Measurements from ENCODE around the gene ERBIN. TPM values are rescaled to one million over a fixed set of nuclear protein-coding genes. Genes with fewer than 3 reads are reported as not detected.

ERBIN gene
- polyA plus RNA-seq, 1 of the 3 experiments (the other 2 are of a cell fraction) = 10.3 TPM

- TF ChIP-seq RFX5 (IDR thresholded peaks at IDR 0.05; ENCODE audit: low read length) = no peak
- TF ChIP-seq, protein P1, sequence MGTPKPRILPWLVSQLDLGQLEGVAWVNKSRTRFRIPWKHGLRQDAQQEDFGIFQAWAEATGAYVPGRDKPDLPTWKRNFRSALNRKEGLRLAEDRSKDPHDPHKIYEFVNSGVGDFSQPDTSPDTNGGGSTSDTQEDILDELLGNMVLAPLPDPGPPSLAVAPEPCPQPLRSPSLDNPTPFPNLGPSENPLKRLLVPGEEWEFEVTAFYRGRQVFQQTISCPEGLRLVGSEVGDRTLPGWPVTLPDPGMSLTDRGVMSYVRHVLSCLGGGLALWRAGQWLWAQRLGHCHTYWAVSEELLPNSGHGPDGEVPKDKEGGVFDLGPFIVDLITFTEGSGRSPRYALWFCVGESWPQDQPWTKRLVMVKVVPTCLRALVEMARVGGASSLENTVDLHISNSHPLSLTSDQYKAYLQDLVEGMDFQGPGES (IDR thresholded peaks at IDR 0.05; ENCODE audit: low read depth, low read length) = no peak
- no peak for TF ChIP-seq USF2 (IDR thresholded peaks at IDR 0.05; ENCODE audit: borderline replicate concordance, low read depth, low read length)
- no peak for TF ChIP-seq ELF1 (IDR thresholded peaks at IDR 0.05)
- no peak for TF ChIP-seq GABPA (IDR thresholded peaks at IDR 0.05; ENCODE audit: low read depth)
- TF ChIP-seq RAD21 (IDR thresholded peaks at IDR 0.05; ENCODE audit: low read length) = no peak
- no peak for TF ChIP-seq FOXM1 (IDR thresholded peaks at IDR 0.05; ENCODE audit: low read depth)
- H3K79me2 ChIP-seq (ENCODE audit: insufficient read depth) = no peaks in the 10 kb centered on the region
- POLR2A ChIA-PET = no interaction called here
These were observed 42.9 kb upstream of the ERBIN start for GRCh38 chr5:65883461-65883860.

GRCh38 chr5:65886387-65886786 lies 40.0 kb upstream of the ERBIN start:
- Histone ChIP-seq H3K4me3 (ENCODE audit: low read depth in 2 of 2, low read length in 1 of 2) (no peak overlapping the region), H3K9me2 (no peaks in the 10 kb centered on the region), H3K9ac (no peak overlapping the region), H3K27ac (ENCODE audit: low read depth in 2 of 2, low read length in 1 of 2) (no peak overlapping the region), H3K4me1 (ENCODE audit: control insufficient read depth in 1 of 2, insufficient read depth in 2 of 2, low read depth in 1 of 2, low read length in 1 of 2) (peaks cover 0 to 9% of the 10 kb centered on the region in 2 experiments; a peak in 1 of 4 replicates), H4K20me1 (ENCODE audit: insufficient read depth) (no peaks in the 10 kb centered on the region), H3F3A (replicated peaks; ENCODE audit: insufficient read depth) (no peaks in the 10 kb centered on the region), H2AFZ (ENCODE audit: low read depth) (peak overlapping the region; percentile 63; the same call in 1 of the 2 replicates), H3K36me3 (replicated peaks in 1 of 2; ENCODE audit: control insufficient read depth in 1 of 2, insufficient read depth in 2 of 2, low read length in 1 of 2) (no peaks in the 10 kb centered on the region), H3K27me3 (ENCODE audit: insufficient read depth) (no peaks in the 10 kb centered on the region), H3K9me3 (no peaks in the 10 kb centered on the region), H3K79me2 (ENCODE audit: insufficient read depth) (no peaks in the 10 kb centered on the region), H3K4me2 (no peak overlapping the region)
- WGBS (ENCODE audit: low lambda C conversion rate) = 75% methylated on average over 7 of the region's 7 CpGs
- no peak for DNase-seq
- CTCF ChIA-PET = interaction anchor here (0.9 kb wide), 1 partner anchor 10 kb away, joined by 3 read pairs; no protein-coding TSS in a partner anchor
- TF ChIP-seq RFX5 (IDR thresholded peaks at IDR 0.05; ENCODE audit: low read length) (no peak), RAD21 (IDR thresholded peaks at IDR 0.05; ENCODE audit: low read length) (no peak), TAF1 (IDR thresholded peaks at IDR 0.05; ENCODE audit: borderline replicate concordance, low read depth, low read length) (no peak), NFIC (IDR thresholded peaks at IDR 0.05; ENCODE audit: borderline replicate concordance) (no peak), TEAD4 (IDR thresholded peaks at IDR 0.05; ENCODE audit: borderline replicate concordance, insufficient read depth) (no peak), REST (IDR thresholded peaks at IDR 0.05; ENCODE audit: low read depth, low read length) (no peak), USF2 (IDR thresholded peaks at IDR 0.05; ENCODE audit: borderline replicate concordance, low read depth, low read length) (no peak), JUND (IDR thresholded peaks at IDR 0.05) (no peak), NRF1 (IDR thresholded peaks at IDR 0.05; ENCODE audit: low read depth, low read length) (no peak), EZH2phosphoT487 (IDR thresholded peaks at IDR 0.05; ENCODE audit: borderline replicate concordance, low read depth) (no peak)
- TF ChIP-seq, protein P2, sequence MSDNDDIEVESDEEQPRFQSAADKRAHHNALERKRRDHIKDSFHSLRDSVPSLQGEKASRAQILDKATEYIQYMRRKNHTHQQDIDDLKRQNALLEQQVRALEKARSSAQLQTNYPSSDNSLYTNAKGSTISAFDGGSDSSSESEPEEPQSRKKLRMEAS (IDR thresholded peaks at IDR 0.05; ENCODE audit: low read depth) = no peak
- TF ChIP-seq, protein P3, sequence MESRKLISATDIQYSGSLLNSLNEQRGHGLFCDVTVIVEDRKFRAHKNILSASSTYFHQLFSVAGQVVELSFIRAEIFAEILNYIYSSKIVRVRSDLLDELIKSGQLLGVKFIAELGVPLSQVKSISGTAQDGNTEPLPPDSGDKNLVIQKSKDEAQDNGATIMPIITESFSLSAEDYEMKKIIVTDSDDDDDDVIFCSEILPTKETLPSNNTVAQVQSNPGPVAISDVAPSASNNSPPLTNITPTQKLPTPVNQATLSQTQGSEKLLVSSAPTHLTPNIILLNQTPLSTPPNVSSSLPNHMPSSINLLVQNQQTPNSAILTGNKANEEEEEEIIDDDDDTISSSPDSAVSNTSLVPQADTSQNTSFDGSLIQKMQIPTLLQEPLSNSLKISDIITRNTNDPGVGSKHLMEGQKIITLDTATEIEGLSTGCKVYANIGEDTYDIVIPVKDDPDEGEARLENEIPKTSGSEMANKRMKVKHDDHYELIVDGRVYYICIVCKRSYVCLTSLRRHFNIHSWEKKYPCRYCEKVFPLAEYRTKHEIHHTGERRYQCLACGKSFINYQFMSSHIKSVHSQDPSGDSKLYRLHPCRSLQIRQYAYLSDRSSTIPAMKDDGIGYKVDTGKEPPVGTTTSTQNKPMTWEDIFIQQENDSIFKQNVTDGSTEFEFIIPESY (IDR thresholded peaks at IDR 0.05; ENCODE audit: borderline replicate concordance, low read depth) = no peak
- TF ChIP-seq, protein P1 (IDR thresholded peaks at IDR 0.05; ENCODE audit: low read depth, low read length) = no peak
- POLR2A ChIA-PET = no interaction called here

More at GRCh38 chr5:65883461-65883860, 42.9 kb upstream of the ERBIN start:
- Histone ChIP-seq H3K4me3 (ENCODE audit: low read depth in 2 of 2, low read length in 1 of 2) (no peak overlapping the region), H3K4me1 (ENCODE audit: control insufficient read depth in 1 of 2, insufficient read depth in 2 of 2, low read depth in 1 of 2, low read length in 1 of 2) (peaks cover 0 to 9% of the 10 kb centered on the region in 2 experiments; a peak in 1 of 4 replicates), H2AFZ (ENCODE audit: low read depth) (no peak overlapping the region), H3K27ac (ENCODE audit: low read depth in 2 of 2, low read length in 1 of 2) (no peak overlapping the region), H3K27me3 (ENCODE audit: insufficient read depth) (no peaks in the 10 kb centered on the region), H3F3A (replicated peaks; ENCODE audit: insufficient read depth) (peaks cover 17% of the 10 kb centered on the region), H3K4me2 (no peak overlapping the region), H3K9me3 (0 out of 2 replicates have a peak, but pooled peaks cover under 1% of the 10 kb centered on the region), H4K20me1 (ENCODE audit: insufficient read depth) (no peaks in the 10 kb centered on the region), H3K9ac (no peak overlapping the region), H3K9me2 (no peaks in the 10 kb centered on the region), H3K36me3 (replicated peaks in 1 of 2; ENCODE audit: control insufficient read depth in 1 of 2, insufficient read depth in 2 of 2, low read length in 1 of 2) (no peaks in the 10 kb centered on the region)
- DNase-seq = no peak
- 81% methylated on average over 4 of the region's 4 CpGs for WGBS (ENCODE audit: low lambda C conversion rate)
- CTCF ChIA-PET = no interaction called here

Data from SK-N-SH (cell line).